HL-60 (cell line): ENCODE results near the gene ROR2.

Experiments used
- CTCF ChIP-seq: IDR thresholded peaks from one replicate; pipeline ENCODE4 v1.5.1; 2011; ENCODE audit warnings: low read length, control low read depth, inconsistent platforms; ENCODE audit not compliant: insufficient read depth
- GABPA ChIP-seq: IDR thresholded peaks from 2 replicates; pipeline ENCODE4 v1.6.1; 2012; ENCODE audit warnings: low read depth
- POLR2AphosphoS5 ChIP-seq: IDR thresholded peaks from 2 replicates; pipeline ENCODE4 v1.6.1; 2012; ENCODE audit warnings: low read depth
- REST ChIP-seq: IDR thresholded peaks from 2 replicates; pipeline ENCODE4 v1.6.1; 2012; ENCODE audit warnings: low read depth; ENCODE audit not compliant: insufficient replicate concordance
- SPI1 ChIP-seq: IDR thresholded peaks from 2 replicates; pipeline ENCODE4 v1.6.1; 2012; ENCODE audit warnings: low read depth, mild to moderate bottlenecking, borderline replicate concordance

GRCh38 chr9:91781116-91781515 is 168.9 kb downstream of the ROR2 start:
- TF ChIP-seq CTCF (no peak), POLR2AphosphoS5 (no peak), GABPA (no peak), REST (no peak), SPI1 (no peak)
